Measurements from ENCODE around the gene IMMP2L.
"Not testable (repeated sequence)": the region's sequence is repeated elsewhere in the genome, so short reads cannot be mapped to it uniquely, and the experiment has no call there.

The IMMP2L gene

DNA sequence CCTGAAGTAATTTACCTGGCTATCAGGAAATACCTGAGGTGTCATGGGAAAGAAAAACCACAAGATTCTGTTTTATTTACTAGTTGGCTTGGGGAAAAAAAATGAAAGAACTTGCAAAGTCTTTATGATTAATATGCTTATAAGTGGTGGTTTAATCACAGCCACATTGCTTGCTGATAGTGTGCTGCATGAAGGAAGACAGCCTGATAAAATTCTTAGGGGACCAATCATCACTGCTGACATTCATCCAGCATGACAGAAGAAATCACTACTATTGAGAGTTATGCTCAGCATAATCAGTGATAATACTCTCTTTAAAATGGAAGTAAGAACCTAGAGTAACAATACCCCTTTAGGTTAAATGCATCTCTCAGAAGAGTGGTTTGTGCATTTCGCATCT, 621.5 kb downstream of the IMMP2L start:
- DNase-seq (ENCODE audit: low read depth in 2 of 2), result no peak

DNA sequence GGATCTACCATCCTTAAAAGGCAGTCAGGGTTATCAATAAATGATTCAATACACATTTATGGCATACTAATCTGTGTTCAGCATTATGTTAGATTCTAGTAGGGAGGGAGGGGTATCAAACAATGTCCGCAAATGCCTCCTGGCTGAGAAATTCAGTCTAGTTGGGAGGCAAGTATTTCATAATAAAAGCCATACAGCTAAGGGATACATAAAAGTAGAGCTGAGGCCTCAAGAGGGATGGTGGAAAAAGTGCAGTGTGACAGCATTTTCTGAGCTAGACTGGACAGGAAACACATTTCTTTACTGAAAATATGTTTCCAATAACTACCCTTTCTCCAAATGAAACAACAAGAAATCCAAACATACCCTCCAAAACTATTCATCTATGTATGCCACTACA, 624.1 kb downstream of the IMMP2L start:
- no peak for DNase-seq (ENCODE audit: low read depth in 2 of 2)

DNA sequence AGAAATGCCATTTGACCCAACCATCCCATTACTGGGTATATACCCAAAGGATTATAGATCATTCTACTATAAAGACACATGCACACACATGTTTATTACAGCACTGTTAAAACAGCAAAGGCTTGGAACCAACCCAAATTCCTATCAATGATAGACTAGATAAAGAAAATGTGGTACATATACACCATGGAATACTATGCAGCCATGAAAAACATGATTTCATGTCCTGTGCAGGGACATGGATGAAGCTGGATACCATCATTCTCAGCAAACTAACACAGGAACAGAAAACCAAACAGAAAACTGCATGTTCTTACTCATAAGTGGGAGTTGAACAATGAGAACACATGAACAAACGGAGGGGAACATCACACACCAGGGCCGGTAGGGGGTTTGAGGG, 625.6 kb downstream of the IMMP2L start:
- not testable (repeated sequence) for DNase-seq (ENCODE audit: low read depth in 2 of 2)

DNA sequence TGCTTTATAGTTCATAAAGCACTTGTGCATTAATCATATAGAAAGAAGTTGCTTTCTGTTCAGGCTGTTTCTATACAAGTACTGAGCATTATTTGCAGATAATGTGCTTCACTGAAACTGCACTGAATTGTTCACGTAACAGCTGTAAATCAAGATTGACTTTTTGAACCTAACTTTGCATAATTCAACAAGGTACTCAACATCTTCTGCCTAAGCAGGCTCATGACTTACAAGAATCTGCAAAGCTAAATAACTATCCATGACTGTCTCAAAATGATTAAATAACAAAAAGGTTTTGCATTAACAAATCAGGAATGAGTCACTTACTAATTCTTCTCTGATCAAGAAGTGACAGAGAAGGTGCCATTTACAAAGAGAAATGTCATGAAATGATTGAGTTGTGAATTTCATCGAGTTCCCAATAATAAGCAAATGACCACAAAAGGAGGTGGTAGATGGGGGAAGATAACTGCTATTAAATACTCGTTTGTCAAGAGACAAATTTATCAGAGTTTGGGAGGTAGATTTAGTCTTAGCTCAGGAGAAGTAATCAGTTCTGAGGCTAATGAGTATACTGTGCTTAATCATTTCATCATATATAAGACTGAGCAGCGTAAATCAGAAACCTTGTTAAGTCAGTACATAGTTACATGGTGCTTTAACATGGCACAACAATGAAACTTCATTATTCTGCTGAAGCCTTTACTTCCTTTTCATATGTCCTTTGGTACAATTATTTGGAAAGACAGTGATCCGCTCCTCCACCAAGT, 632.6 kb downstream of the IMMP2L start:
- DNase-seq (ENCODE audit: low read depth in 2 of 2), result no peak

DNA sequence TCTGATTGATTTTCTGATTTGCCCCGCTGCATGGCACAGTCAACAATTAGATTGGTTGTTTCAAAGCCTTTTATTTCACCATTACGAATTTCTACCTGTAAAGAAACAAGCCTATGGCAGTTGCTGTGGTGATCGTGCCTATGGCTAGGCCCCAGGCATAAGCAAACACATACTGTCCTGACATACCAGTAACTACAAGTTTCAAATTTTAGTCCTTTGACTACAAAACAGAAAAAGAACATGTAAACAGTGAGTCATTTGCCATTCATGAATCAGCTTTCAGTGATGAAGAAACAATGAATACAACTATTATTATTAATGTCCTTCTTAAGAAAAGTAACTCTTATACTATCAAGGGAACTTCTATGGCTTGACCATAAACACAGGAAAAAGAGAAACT, 639.4 kb downstream of the IMMP2L start:
- DNase-seq (ENCODE audit: low read depth in 2 of 2), result no peak

DNA sequence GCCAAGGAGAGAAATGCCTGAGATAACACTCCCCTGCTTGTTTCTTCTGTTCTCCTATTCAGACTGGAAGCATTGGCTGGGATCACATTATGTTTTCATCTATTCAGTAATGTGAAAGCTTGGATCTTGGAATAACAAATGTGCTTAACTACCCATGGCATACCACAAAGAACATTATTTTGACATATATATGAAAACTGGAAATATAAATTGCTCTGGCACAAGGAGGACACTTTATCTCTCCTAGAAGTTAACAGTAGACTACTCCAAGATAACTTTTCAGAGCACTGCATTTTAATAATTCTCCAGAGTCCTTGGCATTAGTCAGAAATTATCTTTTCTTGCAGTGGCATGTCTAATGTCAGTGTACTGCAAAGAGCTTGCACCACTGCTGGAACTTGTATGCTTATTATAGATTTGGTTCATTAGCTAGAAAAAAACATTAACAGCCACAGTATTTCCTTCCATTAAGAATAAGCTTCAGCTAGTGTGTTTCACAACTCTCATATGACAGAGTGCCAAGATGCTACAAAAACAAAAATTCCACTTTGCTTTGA, 640.6 kb downstream of the IMMP2L start:
- DNase-seq (ENCODE audit: low read depth in 2 of 2), result no peak

DNA sequence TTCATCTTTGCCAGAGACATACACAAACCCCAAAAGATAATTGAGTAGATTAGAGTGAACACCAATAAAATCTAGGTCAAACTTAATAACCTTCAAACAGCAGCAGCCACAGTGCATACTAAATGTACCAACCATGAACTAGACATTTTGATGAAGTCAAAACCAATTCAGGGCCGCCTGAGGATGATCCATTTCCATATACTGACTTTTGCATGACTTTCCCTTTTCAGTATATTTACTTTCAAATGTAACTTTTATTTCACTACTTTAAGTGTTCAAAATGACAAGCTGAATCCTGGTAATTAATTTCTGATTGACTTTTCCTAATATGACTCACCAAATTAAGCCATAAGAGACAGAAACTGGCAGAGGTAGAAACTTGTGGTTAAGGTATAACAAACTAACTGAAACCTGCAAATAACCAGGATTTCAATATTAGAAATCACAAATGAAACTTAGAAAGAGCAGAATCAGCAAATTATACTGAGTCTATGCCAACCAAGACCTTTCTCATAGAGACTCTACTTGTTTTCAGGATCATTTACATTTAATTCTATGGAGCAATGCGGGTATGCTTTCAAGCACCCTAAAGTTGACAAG, 643.2 kb downstream of the IMMP2L start:
- DNase-seq (ENCODE audit: low read depth in 2 of 2), result no peak

DNA sequence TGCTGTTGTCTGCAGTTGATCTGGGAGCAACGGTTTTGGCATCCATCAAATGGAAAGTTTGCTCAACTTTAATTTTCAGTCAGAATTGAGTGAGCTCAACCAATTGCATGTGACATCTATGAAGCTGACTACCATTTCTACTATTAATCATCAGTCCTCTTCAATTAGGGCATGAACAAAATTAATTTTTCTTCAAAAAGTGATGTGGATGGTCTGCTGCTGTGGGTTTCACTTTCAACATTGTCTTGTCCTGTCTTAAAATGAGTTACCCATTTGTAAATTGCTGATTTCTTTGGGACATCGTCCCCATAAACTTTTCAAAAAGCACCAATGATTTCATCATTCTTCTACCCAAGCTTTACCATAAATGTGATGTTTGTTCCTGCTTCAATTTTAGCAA, 648.0 kb downstream of the IMMP2L start:
- DNase-seq (ENCODE audit: low read depth in 2 of 2), result no peak

DNA sequence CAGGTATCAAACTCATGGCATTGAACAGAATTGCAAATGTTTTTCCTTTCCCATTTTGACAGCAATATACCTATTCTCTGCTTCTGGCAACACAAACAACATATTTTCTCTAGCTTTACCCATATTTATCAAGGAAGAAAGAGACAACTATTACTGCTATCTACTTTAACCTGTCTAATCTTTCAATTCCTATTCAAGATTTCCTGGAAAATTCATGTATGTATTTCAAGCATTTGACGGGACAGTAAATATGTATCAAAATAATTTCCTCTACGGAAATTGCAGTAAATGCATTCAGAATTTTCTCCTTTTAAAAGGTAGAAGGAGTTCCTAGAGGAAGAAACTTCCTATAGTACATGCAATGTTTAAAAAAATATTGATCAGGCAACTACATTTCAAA, 650.7 kb downstream of the IMMP2L start:
- DNase-seq (ENCODE audit: low read depth in 2 of 2), result no peak

DNA sequence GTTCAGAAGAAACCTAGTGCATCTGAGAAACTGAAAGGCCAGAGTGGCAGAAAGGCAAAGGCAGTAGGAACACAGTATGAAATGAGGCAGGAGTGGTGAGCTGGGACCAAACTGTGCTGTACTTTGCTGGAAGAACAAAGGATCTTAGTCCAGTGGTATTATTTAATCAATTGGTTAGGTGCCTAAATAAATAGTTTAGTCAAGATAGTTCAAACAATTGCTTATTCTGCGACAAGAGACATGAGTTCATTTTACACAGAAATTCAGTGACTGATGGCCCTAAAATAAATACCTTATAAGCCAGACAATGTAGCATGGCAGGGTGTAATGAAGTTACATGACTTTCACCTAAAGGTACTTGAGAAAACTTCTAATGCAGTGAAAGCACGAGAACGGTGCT, 653.2 kb downstream of the IMMP2L start:
- DNase-seq (ENCODE audit: low read depth in 2 of 2), result no peak

DNA sequence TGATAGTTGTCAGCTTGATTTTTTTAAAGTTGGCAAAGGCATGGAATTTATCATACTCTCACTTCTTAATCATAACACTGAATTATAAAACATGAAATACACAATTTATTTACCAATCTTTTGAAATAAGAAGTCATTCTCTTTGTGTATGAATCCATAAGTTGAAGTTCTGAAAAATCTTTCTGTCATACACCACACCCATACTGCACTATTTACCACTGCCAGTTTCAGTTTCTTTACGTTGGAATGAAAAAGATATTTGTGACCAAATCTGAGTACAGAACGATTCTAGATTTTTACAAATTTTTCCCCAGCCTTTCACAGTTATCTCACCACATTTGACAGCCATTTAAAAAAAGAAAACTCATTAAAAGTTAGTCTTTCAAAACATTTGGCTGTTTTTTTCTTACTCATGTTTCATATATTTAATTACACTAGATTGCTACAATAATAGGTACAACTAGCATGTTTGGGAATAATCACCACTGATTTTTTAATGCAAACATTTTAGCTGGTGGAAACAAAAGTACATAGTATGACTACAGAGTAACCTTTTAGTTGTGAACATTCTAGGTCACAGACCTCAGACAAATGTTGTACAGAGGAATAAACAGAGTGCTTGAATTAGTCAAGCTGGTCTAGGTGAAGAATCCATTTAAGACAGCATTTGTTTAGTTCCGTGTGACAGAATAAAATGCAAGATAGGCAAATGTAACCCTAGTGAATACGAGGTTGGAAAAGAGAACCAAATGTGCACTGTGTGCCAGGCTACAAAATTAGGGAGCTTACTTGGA, 656.3 kb downstream of the IMMP2L start:
- DNase-seq (ENCODE audit: low read depth in 2 of 2), result no peak

DNA sequence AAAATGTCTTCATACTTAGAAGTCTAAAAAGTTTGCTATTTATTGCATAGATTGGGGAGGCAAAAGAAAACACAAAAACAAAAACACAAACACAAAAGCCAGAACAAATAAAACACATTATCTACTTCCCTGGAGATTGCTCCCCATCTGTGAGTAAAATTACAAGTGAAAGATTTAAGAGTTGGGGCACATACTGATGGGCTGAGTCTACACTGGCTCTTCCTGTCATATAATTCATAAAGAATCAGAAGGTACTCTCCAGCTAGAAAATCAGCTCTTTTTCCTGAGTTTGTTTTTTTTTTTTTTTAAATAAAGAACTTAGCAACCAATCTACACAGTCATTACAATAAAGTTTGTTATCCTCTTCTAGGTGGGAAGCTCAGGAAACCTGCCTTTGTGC, 663.8 kb downstream of the IMMP2L start:
- no peak for DNase-seq (ENCODE audit: low read depth in 2 of 2)

DNA sequence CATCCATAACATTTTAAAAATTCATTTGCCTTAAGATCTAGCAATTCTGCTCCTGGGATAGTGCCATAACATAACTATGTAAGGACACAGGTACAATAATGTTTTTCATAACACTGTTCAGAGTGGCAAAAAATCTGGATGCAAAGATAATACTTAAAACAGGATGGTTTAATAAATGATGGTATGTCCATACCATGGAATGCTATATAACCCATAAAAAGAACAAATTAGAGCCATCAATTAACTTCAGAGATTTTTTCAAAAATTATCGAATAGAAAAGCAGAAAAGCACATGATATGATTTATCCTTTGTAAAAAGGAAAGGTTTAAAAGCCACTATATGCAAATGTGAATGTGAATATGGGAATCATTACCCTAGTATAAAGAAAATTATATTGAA, 664.8 kb downstream of the IMMP2L start:
- no peak for DNase-seq (ENCODE audit: low read depth in 2 of 2)

DNA sequence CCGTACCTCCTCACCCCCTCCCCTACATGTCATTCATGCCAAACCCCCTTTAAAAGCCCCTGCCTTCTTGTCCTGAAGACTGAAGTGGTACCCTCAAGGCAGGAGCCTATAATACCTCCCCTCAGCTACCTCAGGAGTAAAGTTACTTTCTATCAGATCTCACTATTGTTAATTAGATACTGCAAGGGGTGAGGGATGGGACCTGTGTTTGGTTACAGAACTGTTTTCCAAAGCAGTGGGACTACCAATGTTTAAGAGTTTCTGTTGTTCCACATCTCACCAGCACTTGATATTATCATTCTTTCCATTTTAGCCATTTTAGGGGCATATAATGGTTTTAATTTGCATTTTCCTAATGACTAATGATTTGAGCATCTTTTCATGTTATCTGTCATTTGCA, 668.2 kb downstream of the IMMP2L start:
- no peak for DNase-seq (ENCODE audit: low read depth in 2 of 2)

DNA sequence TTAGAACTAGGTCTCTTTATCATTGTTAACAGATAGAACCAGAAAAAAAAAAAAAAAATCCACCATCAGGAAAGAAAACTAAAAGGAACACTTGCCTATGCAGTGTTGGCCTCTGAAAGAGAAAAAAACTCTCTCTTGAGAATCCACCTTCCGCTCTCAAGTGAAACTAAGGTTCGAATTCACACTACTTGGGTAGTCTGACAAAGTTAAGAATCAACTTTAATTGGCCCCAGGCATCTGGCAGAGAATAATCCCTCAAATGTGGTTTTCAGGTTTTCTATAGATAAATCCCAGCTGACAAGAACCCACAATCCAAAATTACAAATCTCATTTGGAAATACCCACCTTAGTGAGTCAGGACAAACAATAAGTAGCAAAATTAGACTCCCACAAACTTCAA, 671.1 kb downstream of the IMMP2L start:
- no peak for DNase-seq (ENCODE audit: low read depth in 2 of 2)

DNA sequence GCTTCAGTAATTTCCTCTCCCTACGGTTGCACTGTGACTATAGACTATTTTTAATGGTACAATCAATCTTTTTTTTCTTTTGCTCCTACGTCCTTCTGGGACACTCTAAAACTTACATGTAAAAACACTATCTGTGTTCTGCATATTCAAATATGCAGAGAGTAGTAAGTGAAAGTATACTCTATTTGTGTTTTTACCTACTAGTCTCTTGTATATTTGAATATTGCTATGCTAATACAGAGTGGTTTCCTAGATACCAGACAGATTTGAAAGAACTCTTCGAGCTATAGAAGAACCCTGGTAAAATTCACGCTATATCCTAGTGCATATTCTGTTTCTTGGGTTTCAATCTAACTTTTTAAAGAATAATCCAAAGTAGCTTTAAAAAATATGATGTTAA, 672.2 kb downstream of the IMMP2L start:
- no peak for DNase-seq (ENCODE audit: low read depth in 2 of 2)

DNA sequence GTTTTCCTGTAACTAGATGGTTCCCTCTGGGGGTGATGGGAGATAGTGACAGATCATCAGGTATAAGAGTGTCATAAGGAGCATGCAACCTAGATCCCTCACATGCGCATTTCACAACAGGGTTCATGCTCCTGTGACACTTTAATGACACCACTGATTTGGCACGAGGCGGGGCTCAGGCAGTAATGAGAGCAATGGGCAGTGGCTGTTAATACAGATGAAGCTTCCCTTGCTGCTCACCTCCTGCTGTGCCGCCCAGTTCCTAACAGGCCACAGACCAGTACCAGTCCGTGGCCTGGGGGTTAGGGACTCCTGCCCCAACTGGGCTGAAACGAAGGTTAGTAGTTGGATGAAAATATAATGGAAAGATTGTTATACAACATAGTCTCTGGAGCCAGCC, 673.0 kb downstream of the IMMP2L start:
- no peak for DNase-seq (ENCODE audit: low read depth in 2 of 2)

DNA sequence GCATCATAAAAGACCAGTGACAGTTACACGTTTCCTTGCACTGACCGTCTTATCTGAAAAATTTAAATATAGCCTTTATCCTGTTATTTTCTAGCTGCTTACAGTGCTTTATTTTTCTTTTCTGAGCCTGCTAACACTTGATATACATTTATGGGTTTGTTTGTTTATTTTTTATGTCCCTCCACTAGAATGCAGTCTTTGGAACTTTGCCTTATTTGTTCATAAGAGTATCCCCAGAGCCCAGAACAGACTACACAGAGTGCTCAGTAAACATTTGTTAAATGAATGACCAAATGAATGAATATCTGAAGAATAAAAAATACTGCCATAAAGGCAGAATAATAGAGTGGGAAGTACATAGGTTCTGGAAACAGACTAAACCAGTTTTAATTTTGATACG, 673.7 kb downstream of the IMMP2L start:
- no peak for DNase-seq (ENCODE audit: low read depth in 2 of 2)

DNA sequence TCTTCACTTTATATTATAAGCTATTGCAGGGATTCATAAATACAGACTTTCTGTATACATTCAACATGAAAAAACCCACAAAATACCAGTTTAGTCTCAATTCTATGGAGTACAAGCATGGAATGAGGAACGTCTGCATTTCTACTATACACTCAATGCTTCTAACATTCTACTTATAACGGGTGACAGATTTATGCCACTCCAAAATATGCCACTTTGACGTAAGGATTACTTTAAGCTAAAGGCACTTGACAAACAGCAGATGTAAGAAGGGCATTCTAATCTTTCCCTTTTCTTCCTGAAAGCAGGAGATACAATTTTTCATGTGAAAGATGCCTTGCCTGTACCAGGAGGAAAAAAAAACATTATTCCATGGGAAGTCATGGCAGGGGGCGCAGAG, 676.8 kb downstream of the IMMP2L start:
- no peak for DNase-seq (ENCODE audit: low read depth in 2 of 2)

DNA sequence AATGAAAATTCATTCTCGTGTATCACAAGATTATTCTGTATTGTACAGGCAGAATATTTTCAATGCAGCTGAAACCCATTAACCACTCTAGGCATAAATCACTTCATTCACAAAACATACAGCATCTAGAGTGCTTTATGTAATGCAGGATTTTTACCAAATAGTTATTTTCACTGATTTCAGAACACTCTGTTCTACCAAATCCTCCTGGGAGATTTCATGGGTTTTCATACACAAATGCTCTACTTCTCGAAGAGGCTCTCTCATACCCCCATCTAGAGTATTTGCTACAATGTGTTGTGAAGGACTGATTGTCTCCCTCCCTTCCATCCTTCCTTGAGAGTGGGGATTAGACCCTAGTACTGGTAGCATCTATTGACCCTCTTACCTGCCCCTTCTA, 680.6 kb downstream of the IMMP2L start:
- DNase-seq (ENCODE audit: low read depth in 2 of 2), result no peak

DNA sequence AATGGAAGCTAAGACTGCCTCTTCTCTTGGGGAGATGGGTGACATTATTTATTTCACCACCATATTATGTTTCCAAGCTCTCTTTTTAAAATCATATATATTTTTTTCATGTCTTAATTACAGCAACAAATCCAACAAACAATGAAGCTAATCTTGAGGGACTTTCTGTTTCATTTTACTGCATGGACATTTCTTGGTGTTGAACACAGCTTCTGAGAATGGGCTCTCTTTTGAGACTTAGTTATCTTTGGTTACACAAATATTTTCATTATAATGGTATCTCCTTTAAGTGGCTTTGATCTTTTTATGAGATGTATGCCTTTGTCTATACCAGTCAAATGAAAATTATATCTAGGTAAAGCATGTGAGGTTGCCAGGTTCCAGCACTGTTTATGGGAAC, 681.3 kb downstream of the IMMP2L start:
- no peak for DNase-seq (ENCODE audit: low read depth in 2 of 2)

DNA sequence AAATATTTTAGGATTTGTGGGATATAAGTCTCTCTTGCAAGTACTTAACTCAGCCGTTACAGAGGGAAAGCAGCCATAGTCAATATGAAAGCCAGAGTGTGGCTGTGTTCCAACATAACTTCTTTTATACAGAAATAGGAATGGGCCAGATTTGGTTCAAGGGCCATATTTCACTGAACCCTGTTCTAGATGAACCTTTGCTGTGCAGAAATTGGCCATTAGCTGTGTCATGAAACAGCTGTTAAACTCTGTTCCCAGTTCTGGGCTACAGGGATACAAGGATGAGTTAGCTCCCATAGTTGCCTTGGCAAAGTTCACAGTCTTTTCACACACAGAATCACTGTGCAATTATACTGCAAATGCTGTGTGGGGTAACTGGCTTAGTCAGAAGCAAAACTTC, 685.3 kb downstream of the IMMP2L start:
- DNase-seq (ENCODE audit: low read depth in 2 of 2), result no peak

DNA sequence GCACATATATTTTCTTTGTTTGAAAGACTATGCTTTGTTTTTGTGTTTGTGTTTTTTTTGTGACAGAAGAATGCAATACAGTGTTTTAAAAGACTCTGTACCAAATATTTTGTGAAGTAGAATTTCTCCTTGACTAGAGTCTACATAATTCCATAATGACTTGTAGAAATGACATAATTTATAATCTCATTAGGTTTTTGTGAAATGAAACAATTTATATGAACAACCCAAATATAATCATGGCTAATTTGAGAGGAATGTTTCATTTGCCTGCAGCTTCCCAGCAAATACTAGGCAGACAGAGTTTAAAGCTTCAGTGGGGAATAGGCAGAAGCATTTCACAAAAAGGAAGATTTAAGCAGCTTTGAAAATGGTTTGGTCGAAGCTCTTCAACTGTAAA, 686.9 kb downstream of the IMMP2L start:
- DNase-seq (ENCODE audit: low read depth in 2 of 2), result no peak

Data from activated CD4-positive, alpha-beta T cell treated with anti-CD3 and anti-CD28 coated beads for 24 hours (primary cell).